GM12875 (cell line): ENCODE results near the gene PLXNC1.
"Not testable (repeated sequence)": the region's sequence is repeated elsewhere in the genome, so short reads cannot be mapped to it uniquely, and the experiment has no call there.

Source experiments
- H3K4me3 ChIP-seq: one replicate; pipeline ENCODE4 v1.5.1; 2011; ENCODE audit warnings: low read depth, low read length, control low read depth
- TF ChIP-seq, protein P1 (sequence below): IDR thresholded peaks from 2 replicates; pipeline ENCODE4 v1.5.1; 2011; ENCODE audit warnings: low read depth, mild to moderate bottlenecking, control low read depth, inconsistent platforms, low read length, moderate library complexity, borderline replicate concordance; ENCODE audit not compliant: insufficient read depth

Gene PLXNC1

DNA sequence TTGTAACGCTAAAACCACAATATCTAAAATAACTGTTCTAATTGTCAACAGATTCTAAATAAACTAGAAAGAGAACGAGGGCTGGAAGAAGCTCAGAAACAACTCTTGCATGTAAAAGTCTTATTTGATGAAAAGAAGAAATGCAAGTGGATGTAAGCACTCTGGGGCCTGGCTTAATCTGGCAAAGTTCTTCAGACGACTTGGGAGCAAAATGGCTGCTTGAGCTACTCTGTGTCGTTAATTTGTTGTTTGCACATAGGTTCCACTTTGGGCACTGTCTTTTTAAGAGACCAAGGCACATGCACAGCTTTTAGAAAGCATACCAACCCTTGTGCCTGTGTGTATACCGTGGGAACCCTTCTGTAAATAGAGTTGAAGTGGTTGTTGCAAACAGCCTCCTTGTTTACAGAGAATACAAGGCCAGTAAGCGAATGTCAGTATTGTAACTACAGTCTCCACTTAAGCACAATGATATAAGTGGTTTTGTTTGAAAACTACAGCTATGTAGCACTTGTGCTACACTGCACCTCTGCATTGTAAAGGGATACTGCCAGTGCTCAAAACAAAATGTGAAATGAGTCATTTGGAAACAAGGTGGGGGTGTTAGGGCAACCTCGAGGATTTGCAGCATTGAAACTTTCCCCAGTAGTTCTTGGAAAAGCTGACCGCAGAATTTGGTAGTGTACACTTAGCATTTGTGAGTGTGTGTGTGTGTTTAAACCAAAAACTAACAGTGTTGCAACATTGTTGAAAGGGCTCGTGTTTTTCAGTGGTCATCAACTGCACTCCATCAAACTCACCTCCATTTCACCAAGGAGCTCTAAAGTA lies 157.0 kb downstream of the PLXNC1 start:
- TF ChIP-seq, protein P1, sequence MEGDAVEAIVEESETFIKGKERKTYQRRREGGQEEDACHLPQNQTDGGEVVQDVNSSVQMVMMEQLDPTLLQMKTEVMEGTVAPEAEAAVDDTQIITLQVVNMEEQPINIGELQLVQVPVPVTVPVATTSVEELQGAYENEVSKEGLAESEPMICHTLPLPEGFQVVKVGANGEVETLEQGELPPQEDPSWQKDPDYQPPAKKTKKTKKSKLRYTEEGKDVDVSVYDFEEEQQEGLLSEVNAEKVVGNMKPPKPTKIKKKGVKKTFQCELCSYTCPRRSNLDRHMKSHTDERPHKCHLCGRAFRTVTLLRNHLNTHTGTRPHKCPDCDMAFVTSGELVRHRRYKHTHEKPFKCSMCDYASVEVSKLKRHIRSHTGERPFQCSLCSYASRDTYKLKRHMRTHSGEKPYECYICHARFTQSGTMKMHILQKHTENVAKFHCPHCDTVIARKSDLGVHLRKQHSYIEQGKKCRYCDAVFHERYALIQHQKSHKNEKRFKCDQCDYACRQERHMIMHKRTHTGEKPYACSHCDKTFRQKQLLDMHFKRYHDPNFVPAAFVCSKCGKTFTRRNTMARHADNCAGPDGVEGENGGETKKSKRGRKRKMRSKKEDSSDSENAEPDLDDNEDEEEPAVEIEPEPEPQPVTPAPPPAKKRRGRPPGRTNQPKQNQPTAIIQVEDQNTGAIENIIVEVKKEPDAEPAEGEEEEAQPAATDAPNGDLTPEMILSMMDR, result no peak
- no peak overlapping the region for H3K4me3 ChIP-seq

DNA sequence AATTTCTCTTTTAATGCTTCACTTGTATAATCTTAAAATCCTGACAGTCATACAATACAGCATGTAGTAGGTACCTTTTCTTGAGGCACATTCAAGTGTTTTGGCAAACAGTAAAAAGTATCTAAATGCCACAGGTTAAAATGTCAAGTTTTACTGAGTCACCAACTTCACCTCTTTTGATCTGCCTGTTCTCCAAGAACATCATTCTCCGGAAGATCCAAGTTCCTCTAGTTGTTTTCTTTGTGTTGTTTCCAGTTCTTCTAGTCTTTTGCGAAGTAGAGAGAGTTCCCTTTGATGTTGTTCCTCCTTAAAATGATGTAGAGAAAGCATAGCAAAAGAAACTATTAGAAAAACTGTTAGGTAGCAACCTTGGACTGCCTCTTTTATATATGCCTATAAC lies 160.2 kb downstream of the PLXNC1 start:
- no peak overlapping the region for H3K4me3 ChIP-seq
- TF ChIP-seq, protein P1, result no peak

DNA sequence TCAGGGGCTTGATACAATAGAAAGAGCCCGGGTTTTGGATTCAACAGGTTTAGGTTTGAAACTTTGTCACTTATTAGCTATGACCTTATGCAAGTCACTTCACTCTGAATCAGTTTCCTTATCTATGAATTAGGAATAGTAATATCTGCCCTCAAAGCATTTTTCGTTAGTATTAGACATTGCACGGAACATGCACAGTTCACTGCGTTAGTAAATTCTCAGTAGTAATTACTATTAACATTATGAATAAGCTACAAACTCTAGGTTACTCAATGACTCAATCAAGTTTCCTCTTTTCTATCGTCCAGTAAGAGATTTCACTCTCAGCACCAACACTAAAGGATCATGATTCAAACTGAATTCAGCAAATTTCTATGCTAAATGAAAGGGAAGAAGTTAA lies 161.0 kb downstream of the PLXNC1 start:
- TF ChIP-seq, protein P1, result no peak
- no peak overlapping the region for H3K4me3 ChIP-seq

DNA sequence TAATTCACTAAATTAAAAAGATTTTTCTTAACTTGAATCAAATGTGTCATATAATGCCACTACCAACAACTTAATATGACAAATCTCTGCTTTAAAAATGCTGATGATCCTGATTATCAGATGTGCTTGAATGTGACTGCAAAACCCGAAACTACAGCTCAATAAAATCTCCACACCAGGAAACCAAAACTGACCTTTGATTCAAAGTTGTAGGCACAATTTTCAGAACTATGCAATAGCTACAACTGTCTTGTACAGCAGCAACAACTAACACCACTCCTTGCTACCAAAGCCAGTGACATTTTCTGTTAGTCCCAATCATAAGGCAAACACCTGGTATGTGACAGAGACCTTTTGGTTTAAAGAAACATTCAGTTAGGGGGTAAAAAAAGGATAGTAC lies 164.0 kb downstream of the PLXNC1 start:
- TF ChIP-seq, protein P1, result no peak

DNA sequence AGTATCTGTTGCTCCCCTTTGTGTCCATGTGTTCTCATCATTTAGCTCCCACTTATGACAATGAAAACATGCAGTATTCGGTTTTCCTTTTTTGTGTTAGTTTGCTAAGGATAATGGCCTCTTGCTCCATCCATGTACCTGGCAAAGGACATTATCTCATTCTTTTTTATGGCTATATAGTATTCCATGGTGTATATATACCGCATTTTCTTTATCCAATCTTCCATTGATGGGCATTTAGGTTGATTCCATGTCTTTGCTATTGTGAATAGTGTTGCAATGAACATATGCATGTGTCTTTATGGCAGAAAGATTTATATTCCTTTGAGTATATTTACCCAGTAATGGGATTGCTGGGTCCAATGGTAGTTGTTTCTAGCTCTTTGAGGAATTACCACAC lies 168.2 kb downstream of the PLXNC1 start:
- H3K4me3 ChIP-seq, result not testable (repeated sequence)

More for the DNA sequence above, 164.0 kb downstream of the PLXNC1 start:
- no peak overlapping the region for H3K4me3 ChIP-seq

DNA sequence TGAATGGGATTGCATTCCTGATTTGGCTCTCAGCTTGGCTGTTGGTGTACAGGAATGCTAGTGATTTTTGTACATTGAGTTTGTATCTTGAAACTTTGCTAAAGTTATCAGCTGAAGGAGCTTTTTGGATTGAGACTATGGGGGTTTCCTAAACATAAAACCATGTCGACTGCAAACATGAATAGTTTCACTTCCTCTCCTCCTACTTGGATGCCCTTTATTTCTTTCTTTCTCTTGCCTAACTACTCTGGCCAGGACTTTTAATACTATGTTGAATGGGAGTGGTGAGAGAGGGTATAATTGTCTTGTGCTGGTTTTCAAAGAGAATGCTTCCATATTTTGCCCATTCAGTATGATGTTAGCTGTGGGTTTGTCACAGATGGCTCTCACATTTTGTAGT lies 169.8 kb downstream of the PLXNC1 start:
- TF ChIP-seq, protein P1, result no peak
- H3K4me3 ChIP-seq, result no peak overlapping the region

DNA sequence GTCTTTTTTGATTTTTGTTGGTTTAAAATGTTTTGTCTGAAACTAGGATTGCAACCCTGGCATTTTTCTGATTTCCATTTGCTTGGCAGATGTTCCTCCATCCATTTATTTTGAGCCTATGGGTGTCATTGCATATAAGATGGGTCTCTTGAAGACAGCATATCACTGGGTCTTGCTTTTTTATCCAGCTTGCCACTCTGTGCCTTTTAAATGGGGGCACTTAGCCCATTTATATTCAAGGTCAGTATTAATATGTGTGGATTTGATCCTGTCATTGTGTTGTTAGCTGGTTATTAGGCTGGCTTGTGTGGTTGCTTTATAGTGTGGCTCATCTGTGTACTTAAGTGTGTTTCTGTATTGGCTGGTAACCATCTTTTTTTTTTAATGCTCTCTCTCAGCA lies 171.7 kb downstream of the PLXNC1 start:
- TF ChIP-seq, protein P1, result no peak

More for the DNA sequence above, 171.7 kb downstream of the PLXNC1 start:
- no peak overlapping the region for H3K4me3 ChIP-seq
